Neural crest cell (in vitro differentiated cells): ENCODE results near the gene CTNNA3. TPM values are rescaled to one million over a fixed set of nuclear protein-coding genes. Genes with fewer than 3 reads are reported as not detected.

ENCODE experiments used
- DNase-seq: peaks from one replicate; pipeline ENCODE4 v3.0.0; 2021; ENCODE audit warnings: low read depth, mixed read lengths, low spot score
- H3K27ac Mint-ChIP-seq: one replicate; pipeline ENCODE4 v1.8.0; 2021; ENCODE audit warnings: mild to moderate bottlenecking, mixed read lengths; ENCODE audit not compliant: unreplicated experiment
- H3K27me3 Mint-ChIP-seq: 2 replicates; pipeline ENCODE4 v1.8.0; 2021; ENCODE audit warnings: low read depth, mild to moderate bottlenecking, mixed read lengths
- H3K36me3 Mint-ChIP-seq: 2 replicates; pipeline ENCODE4 v1.8.0; 2021; ENCODE audit warnings: low read depth, mild to moderate bottlenecking, mixed read lengths
- H3K4me1 Mint-ChIP-seq: 2 replicates; pipeline ENCODE4 v1.8.0; 2021; ENCODE audit warnings: mixed read lengths
- H3K4me3 Mint-ChIP-seq: one replicate; pipeline ENCODE4 v1.8.0; 2021; ENCODE audit warnings: mild to moderate bottlenecking, mixed read lengths
- H3K9me3 Mint-ChIP-seq: 2 replicates; pipeline ENCODE4 v1.8.0; 2021; ENCODE audit warnings: mixed read lengths
- CTCF ChIP-seq: fragments of 200-600 bp; sonication (generic); conservative IDR thresholded peaks from 2 replicates; pipeline ENCODE4 v1.5.0; 2021; ENCODE audit warnings: antibody characterized with exemption, mild to moderate bottlenecking
- total RNA-seq: library from RNA; stranded (reverse); gene quantifications from 2 replicates; pipeline ENCODE4 v1.2.1, GENCODE V29; 2021

Gene CTNNA3
- total RNA-seq, 1 donor from 2014 or later, result 4.7 TPM

- peaks cover 11% of the 10 kb centered on the region for H3K4me1 Mint-ChIP-seq
- no peaks in the 10 kb centered on the region for H3K36me3 Mint-ChIP-seq
- H3K9me3 Mint-ChIP-seq, result no peaks in the 10 kb centered on the region
- no peak for DNase-seq
- H3K27ac Mint-ChIP-seq, result no peak overlapping the region
- no peak for TF ChIP-seq CTCF
- no peak overlapping the region for H3K4me3 Mint-ChIP-seq
- H3K27me3 Mint-ChIP-seq, result no peaks in the 10 kb centered on the region
These were observed 555.4 kb downstream of the CTNNA3 start for GRCh38 chr10:67140641-67141040.

GRCh38 chr10:67127441-67127840 is 568.6 kb downstream of the CTNNA3 start:
- no peak for DNase-seq
- no peaks in the 10 kb centered on the region for H3K9me3 Mint-ChIP-seq
- no peaks in the 10 kb centered on the region for H3K4me1 Mint-ChIP-seq
- no peak overlapping the region for H3K27ac Mint-ChIP-seq
- no peaks in the 10 kb centered on the region for H3K27me3 Mint-ChIP-seq
- no peak overlapping the region for H3K4me3 Mint-ChIP-seq
- no peaks in the 10 kb centered on the region for H3K36me3 Mint-ChIP-seq
- no peak for TF ChIP-seq CTCF

DNA sequence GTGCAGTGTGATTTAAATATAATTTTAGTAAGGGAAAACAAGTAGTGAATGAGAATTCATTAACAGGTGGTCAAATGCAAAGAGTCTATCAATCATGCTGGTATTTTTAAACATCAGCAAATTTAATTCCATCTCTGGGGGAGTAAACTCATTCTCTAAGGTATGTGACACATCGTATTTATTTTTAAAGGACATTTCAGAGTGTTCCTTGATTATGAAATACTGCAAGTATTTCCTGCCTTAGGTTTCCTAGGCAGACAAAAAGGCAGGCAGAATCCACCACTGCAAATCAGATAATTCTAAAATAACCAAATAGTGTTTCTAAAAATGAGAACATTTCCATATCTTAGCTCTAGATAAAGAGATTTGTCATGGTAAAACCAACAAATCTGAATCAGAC is 576.3 kb downstream of the CTNNA3 start:
- TF ChIP-seq CTCF, result no peak
- no peak for DNase-seq
- H3K27ac Mint-ChIP-seq, result no peak overlapping the region
- no peak overlapping the region for H3K4me3 Mint-ChIP-seq
- no peaks in the 10 kb centered on the region for H3K27me3 Mint-ChIP-seq
- H3K36me3 Mint-ChIP-seq, result no peaks in the 10 kb centered on the region
- H3K9me3 Mint-ChIP-seq, result no peaks in the 10 kb centered on the region
- peaks cover 4% of the 10 kb centered on the region for H3K4me1 Mint-ChIP-seq

DNA sequence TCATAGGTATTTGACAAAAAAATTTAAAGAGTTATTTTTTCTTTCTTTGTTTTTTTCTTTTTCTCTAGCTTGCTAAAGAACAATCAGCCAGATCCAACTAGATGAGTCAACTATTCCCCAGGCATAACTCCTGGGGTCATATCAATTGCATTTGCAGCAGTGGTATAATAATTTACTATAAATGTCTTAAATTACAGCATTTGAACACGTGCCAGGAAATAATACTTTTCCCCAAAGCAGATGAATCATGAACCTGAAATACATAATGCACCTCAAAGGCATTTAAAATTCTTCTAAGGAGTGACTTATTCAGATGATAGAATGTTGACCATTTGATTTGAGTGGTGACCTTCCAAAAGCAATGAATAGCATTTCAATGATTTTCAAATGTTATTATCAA is 580.0 kb downstream of the CTNNA3 start:
- Mint-ChIP-seq H3K4me3 (no peak overlapping the region), H3K9me3 (no peaks in the 10 kb centered on the region), H3K27me3 (no peaks in the 10 kb centered on the region), H3K27ac (no peak overlapping the region), H3K4me1 (peaks cover 4% of the 10 kb centered on the region), H3K36me3 (no peaks in the 10 kb centered on the region)
- no peak for TF ChIP-seq CTCF
- DNase-seq, result no peak

DNA sequence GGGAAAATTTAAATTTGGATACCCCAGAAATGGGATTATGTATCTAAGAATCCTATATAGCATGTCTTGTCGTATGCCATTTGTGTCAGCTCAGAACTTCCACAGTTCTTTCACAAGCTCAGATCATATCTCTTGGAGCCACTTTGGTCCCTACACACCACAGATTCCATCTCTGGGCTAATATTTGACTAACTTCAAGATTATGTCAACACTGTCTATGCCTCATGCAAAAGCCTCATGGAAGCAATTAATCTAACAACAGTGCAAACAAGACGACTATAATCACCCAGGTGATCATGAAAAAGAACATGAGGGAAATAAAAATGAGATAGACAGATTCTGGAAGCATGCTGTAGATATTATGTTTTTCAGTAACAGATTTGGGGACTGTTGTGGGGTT is 581.0 kb downstream of the CTNNA3 start:
- H3K4me3 Mint-ChIP-seq, result no peak overlapping the region
- DNase-seq, result no peak
- peaks cover 4% of the 10 kb centered on the region for H3K4me1 Mint-ChIP-seq
- H3K36me3 Mint-ChIP-seq, result no peaks in the 10 kb centered on the region
- H3K27me3 Mint-ChIP-seq, result no peaks in the 10 kb centered on the region
- no peak overlapping the region for H3K27ac Mint-ChIP-seq
- TF ChIP-seq CTCF, result no peak
- no peaks in the 10 kb centered on the region for H3K9me3 Mint-ChIP-seq

DNA sequence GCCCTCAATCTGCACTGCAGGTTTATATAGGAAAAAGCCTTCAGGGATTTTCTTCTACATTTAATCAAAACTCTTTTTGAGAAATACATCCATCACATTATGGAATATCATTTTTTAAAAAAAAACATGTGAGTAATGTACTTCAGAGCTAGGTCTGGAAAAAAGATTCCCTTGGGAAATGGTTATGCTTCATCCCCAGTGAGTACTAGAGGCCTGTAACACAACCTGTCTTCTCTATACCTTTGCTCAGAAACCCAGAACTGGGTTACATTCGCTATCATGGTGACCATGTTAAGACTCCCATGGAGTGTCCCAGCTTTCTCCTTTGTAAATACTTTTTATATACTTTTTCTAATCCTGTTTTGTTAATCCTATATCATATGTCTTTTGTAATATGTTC is 583.2 kb downstream of the CTNNA3 start:
- H3K4me1 Mint-ChIP-seq, result no peaks in the 10 kb centered on the region
- no peaks in the 10 kb centered on the region for H3K9me3 Mint-ChIP-seq
- H3K27ac Mint-ChIP-seq, result no peak overlapping the region
- no peaks in the 10 kb centered on the region for H3K36me3 Mint-ChIP-seq
- H3K27me3 Mint-ChIP-seq, result no peaks in the 10 kb centered on the region
- H3K4me3 Mint-ChIP-seq, result no peak overlapping the region
- no peak for TF ChIP-seq CTCF
- no peak for DNase-seq
